Osteoblast (primary cell): ENCODE measurements around the gene TRMT2B. TPM values are rescaled to one million over a fixed set of nuclear protein-coding genes. Genes with fewer than 3 reads are reported as not detected.

ENCODE experiments used
- DNase-seq: peaks from one replicate; pipeline ENCODE4 v3.0.0; 2011; ENCODE audit warnings: low spot score, mixed read lengths; ENCODE audit not compliant: insufficient read length; ENCODE audit errors: missing footprints
- H2AFZ ChIP-seq: 2 replicates; pipeline ENCODE4 v1.6.0; 2011; ENCODE audit warnings: mild to moderate bottlenecking, low read length
- H3K27ac ChIP-seq: 2 replicates; pipeline ENCODE4 v1.5.1; 2011; ENCODE audit warnings: mild to moderate bottlenecking, low read depth, low read length, moderate library complexity
- H3K27me3 ChIP-seq: 2 replicates; pipeline ENCODE4 v1.6.0; 2012; ENCODE audit warnings: mild to moderate bottlenecking, control low read depth, inconsistent platforms, low read length, moderate library complexity; ENCODE audit not compliant: insufficient read depth
- H3K36me3 ChIP-seq: 2 replicates; pipeline ENCODE4 v1.5.1; 2011; ENCODE audit warnings: mild to moderate bottlenecking, low read length, control low read depth, moderate library complexity; ENCODE audit not compliant: insufficient read depth
- H3K4me1 ChIP-seq: 2 replicates; pipeline ENCODE4 v1.5.1; 2011; ENCODE audit warnings: mild to moderate bottlenecking, low read length, control low read depth, moderate library complexity; ENCODE audit not compliant: insufficient read depth
- H3K4me2 ChIP-seq: 2 replicates; pipeline ENCODE4 v1.6.0; 2011; ENCODE audit warnings: mild to moderate bottlenecking, low read length; ENCODE audit not compliant: insufficient read depth
- H3K4me3 ChIP-seq: fragments of 200-600 bp; sonication (generic); 3 replicates; pipeline ENCODE4 v1.5.1; 2012; ENCODE audit warnings: mild to moderate bottlenecking, low read length, inconsistent platforms; ENCODE audit not compliant: insufficient read depth
- H3K79me2 ChIP-seq: 2 replicates; pipeline ENCODE4 v1.6.0; 2012; ENCODE audit warnings: mild to moderate bottlenecking, low read length, control low read depth, inconsistent platforms; ENCODE audit not compliant: insufficient read depth
- H3K9me3 ChIP-seq: 2 replicates; pipeline ENCODE4 v1.5.1; 2011; ENCODE audit warnings: low read depth, low read length, control low read depth
- H4K20me1 ChIP-seq: 2 replicates; pipeline ENCODE4 v1.6.0; 2012; ENCODE audit warnings: mild to moderate bottlenecking, low read length, control low read depth; ENCODE audit not compliant: insufficient read depth
- CTCF ChIP-seq: IDR thresholded peaks from 2 replicates; pipeline ENCODE4 v1.5.1; 2011; ENCODE audit warnings: mild to moderate bottlenecking, low read depth, low read length, moderate library complexity; ENCODE audit errors: extremely low read depth
- total RNA-seq: library from RNA; depleted of rRNA; stranded (reverse); fragments of >200 nt; gene quantifications from 2 replicates; pipeline ENCODE4 v1.2.3, GENCODE V29; 2012

Gene TRMT2B
- total RNA-seq, 1 donor, result 13.8 TPM

DNA sequence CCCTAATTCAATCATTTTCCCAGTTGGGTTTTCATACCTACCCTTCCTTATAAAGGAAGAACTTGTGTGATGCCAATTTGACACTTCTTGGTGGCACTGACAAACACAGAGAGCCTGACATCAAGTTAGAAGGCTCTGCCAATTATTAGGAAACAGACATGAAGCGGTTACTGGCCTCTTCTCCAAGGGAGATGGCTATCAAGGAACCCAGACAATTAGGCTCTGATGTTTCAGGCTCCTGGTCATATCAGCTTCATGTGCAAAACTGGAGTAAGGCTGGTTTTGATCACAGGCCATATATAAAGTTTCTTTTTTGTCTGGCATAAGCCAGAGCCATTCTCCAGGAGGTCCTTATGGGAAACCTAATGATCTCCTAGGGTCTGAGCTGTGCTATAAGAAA, 82.0 kb downstream of the TRMT2B start:
- no peaks in the 10 kb centered on the region for H4K20me1 ChIP-seq
- H3K9me3 ChIP-seq, result no peaks in the 10 kb centered on the region
- no peak for DNase-seq
- TF ChIP-seq CTCF, result no peak
- no peak overlapping the region for H3K4me2 ChIP-seq
- no peak overlapping the region for H3K4me3 ChIP-seq
- H2AFZ ChIP-seq, result no peak overlapping the region
- H3K27ac ChIP-seq, result no peak overlapping the region
- H3K4me1 ChIP-seq, result no peaks in the 10 kb centered on the region
- no peaks in the 10 kb centered on the region for H3K36me3 ChIP-seq
- H3K79me2 ChIP-seq, result no peaks in the 10 kb centered on the region
- no peaks in the 10 kb centered on the region for H3K27me3 ChIP-seq

DNA sequence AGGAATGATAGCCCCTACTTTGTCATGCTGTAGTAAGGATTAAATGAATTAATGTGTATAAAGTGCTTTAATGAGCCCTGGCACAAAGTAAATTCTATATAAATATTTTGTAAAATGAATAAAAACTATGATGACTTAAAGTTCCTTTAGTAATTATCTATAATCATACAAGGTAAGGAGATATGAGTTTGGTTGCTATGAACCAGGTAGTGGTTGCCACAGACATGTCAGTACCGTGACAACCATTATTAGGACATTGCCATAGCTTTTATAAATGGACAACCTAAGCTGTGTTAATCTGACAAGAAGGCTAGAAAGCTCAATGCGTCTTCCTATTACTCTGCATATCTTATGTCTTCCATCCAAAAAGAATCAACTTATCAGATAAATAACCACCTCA, 82.5 kb downstream of the TRMT2B start, which contains the start of gene ARL13A:
TSS of gene ARL13A (plus strand) at position 301 of the 400 bp plus-strand sequence. CDS start 3,982 bp downstream, outside the sequence.
- no peaks in the 10 kb centered on the region for H3K79me2 ChIP-seq
- no peak within 1 kb of the TSS for H3K27ac ChIP-seq
- H3K4me3 ChIP-seq, result no peak within 1 kb of the TSS
- H3K4me1 ChIP-seq, result no peaks in the 10 kb centered on the region
- H3K9me3 ChIP-seq, result no peaks in the 10 kb centered on the region
- H3K4me2 ChIP-seq, result no peak within 1 kb of the TSS
- TF ChIP-seq CTCF, result no peak
- H3K36me3 ChIP-seq, result no peaks in the 10 kb centered on the region
- no peaks in the 10 kb centered on the region for H3K27me3 ChIP-seq
- DNase-seq, result no peak
- H2AFZ ChIP-seq, result no peak within 1 kb of the TSS
- H4K20me1 ChIP-seq, result no peaks in the 10 kb centered on the region

DNA sequence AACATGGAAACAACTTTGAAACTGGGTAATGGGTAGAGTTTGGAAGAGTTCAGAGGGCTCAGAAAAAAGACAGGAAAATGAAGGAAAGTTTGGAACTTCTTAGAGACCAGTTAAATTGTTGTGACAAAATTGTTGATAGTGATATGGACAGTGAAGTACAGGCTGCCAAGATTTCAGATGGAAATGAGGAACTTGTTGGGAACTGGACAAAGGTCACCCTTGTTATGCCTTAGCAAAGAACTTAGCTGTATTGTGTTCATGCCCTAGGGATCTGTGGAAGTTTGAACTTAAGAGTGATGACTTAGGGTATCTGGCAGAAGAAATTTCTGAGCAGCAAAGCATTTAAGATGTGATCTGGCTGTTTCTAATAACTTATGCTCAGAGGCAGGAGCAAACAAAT, 87.5 kb downstream of the TRMT2B start:
- Histone ChIP-seq H3K79me2 (no peaks in the 10 kb centered on the region), H2AFZ (no peak overlapping the region), H3K27me3 (no peaks in the 10 kb centered on the region), H3K4me3 (no peak overlapping the region), H3K36me3 (no peaks in the 10 kb centered on the region), H3K9me3 (no peaks in the 10 kb centered on the region), H4K20me1 (no peaks in the 10 kb centered on the region), H3K27ac (no peak overlapping the region), H3K4me2 (no peak overlapping the region), H3K4me1 (no peaks in the 10 kb centered on the region)
- no peak for DNase-seq
- TF ChIP-seq CTCF, result no peak

- Histone ChIP-seq H3K27me3 (no peaks in the 10 kb centered on the region), H2AFZ (no peak overlapping the region), H3K4me2 (no peak overlapping the region), H3K4me1 (no peaks in the 10 kb centered on the region), H3K36me3 (no peaks in the 10 kb centered on the region), H3K4me3 (no peak overlapping the region), H4K20me1 (no peaks in the 10 kb centered on the region), H3K27ac (no peak overlapping the region), H3K9me3 (no peaks in the 10 kb centered on the region), H3K79me2 (no peaks in the 10 kb centered on the region)
- DNase-seq, result no peak
- TF ChIP-seq CTCF, result no peak
Observed at GRCh38 chrX:100962811-100963210, 89.1 kb downstream of the TRMT2B start.

Other genes with a start within 250 kb of the TRMT2B start
- 6.5 and 8.7 TPM in 2 replicates for gene CSTF2, start 231.7 kb downstream of the TRMT2B start, total RNA-seq
- gene NOX1, start 177.8 kb downstream of the TRMT2B start, total RNA-seq, result not detected in 2 replicates
- under 0.01 and 0.29 TPM in 2 replicates for gene XKRX, start 123.2 kb downstream of the TRMT2B start, total RNA-seq
- gene ARL13A, start 82.4 kb downstream of the TRMT2B start, total RNA-seq, result not detected in 2 replicates
- gene TMEM35A, start 26.8 kb upstream of the TRMT2B start, total RNA-seq, result 1.1 and 1.5 TPM in 2 replicates
- gene CENPI, start 46.1 kb upstream of the TRMT2B start, total RNA-seq, result 4.3 and 4.4 TPM in 2 replicates
- 0.59 and 0.72 TPM in 2 replicates for gene DRP2, start 167.7 kb upstream of the TRMT2B start, total RNA-seq
- gene TAF7L, start 239.2 kb upstream of the TRMT2B start, total RNA-seq, result 0.29 and 0.36 TPM in 2 replicates